Muscle layer of duodenum (tissue), 2 donors: ENCODE measurements around the gene ELFN1.

ENCODE experiments used
- H3K27ac ChIP-seq: one replicate; pipeline ENCODE4 v1.7.0; 2013; ENCODE audit warnings: mild to moderate bottlenecking, low read length
- H3K27me3 ChIP-seq: one replicate; pipeline ENCODE4 v1.7.0; 2013; ENCODE audit warnings: low read depth, mild to moderate bottlenecking, control low read depth, low read length
- H3K36me3 ChIP-seq, 2 donors: one replicate each; pipeline ENCODE4 v1.7.0; 2013; ENCODE audit warnings: low read length in 2 of 2, control low read depth in 1 of 2, mild to moderate bottlenecking in 1 of 2; ENCODE audit not compliant: insufficient read depth in 2 of 2, control insufficient read depth in 1 of 2
- H3K4me1 ChIP-seq, 2 donors: one replicate each; pipeline ENCODE4 v1.7.0; 2013; ENCODE audit warnings: low read length in 2 of 2, mild to moderate bottlenecking in 2 of 2, control low read depth in 1 of 2, moderate library complexity in 1 of 2; ENCODE audit not compliant: insufficient read depth in 2 of 2, control insufficient read depth in 1 of 2
- H3K4me3 ChIP-seq, 2 donors: one replicate each; pipeline ENCODE4 v1.7.0; 2013; ENCODE audit warnings: low read length in 2 of 2, low read depth in 1 of 2, mild to moderate bottlenecking in 1 of 2
- H3K9me3 ChIP-seq, 2 donors: one replicate each; pipeline ENCODE4 v1.7.0; 2013; ENCODE audit warnings: low read length in 2 of 2, control low read depth in 1 of 2, mild to moderate bottlenecking in 1 of 2; ENCODE audit not compliant: control insufficient read depth in 1 of 2
- donor health status: healthy.

The ELFN1 gene

DNA sequence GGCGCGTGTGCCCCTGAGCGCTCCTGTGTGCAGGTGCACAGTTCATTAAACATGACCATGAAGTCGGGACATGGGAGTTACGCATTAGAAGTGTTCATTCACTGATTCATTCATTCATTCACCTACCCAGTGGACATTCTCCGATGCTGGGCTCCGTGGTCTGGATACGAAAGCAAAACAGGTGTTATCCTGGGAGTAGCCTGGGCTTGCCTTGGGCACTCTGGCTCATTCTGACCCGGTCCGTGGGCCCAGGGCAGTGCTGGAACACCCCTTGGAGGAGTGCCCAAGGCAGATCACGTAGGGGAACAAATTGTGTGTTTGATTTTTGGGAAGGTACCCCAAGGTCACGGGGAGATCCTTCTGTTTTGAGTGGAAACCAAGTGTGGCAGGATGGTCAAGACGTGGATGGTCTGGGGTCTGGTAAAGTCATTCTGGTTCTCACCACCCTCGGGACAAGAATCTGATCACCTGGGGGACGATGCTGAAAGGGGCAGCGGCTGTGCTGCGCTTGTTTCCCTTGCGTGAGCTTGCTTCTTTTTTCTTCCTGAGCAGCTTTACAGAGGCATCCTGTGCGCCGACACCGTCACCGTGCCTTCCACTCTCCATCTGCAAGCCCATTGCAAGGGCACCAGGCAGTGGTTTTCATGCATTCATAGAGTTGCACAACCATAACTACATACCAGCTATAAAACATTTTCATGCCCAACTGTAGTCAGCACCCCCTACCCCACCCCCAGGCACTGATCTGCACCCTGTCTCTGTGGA is 10.1 kb downstream of the ELFN1 start:
- no peaks in the 10 kb centered on the region for H3K27me3 ChIP-seq
- peaks cover 4 to 20% of the 10 kb centered on the region in 2 donors for H3K9me3 ChIP-seq
- no peak overlapping the region for H3K4me3 ChIP-seq
- no peaks in the 10 kb centered on the region for H3K36me3 ChIP-seq
- no peaks in the 10 kb centered on the region for H3K4me1 ChIP-seq
- H3K27ac ChIP-seq, result no peak overlapping the region

DNA sequence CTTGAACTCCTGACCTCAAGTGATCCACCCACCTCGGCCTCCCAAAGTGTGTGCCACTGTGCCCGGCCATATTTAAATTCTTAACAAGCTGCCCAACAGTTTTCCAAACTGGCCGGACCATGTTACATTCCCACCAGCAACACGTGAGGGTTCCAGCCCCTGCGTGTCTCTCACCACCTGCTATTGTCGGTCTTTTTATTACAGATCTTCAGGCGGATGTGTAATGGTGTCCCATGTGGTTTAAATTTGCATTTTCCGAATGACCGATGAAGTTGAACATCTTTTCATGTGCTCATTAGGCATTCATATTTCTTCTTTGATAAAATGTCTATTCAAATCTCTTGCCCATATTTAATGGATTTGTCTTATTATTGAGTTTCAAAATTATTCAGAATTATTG is 11.5 kb downstream of the ELFN1 start:
- Histone ChIP-seq H3K27ac (no peak overlapping the region), H3K9me3 (peaks cover 4 to 22% of the 10 kb centered on the region in 2 donors), H3K27me3 (no peaks in the 10 kb centered on the region), H3K36me3 (no peaks in the 10 kb centered on the region), H3K4me1 (no peaks in the 10 kb centered on the region), H3K4me3 (no peak overlapping the region)

DNA sequence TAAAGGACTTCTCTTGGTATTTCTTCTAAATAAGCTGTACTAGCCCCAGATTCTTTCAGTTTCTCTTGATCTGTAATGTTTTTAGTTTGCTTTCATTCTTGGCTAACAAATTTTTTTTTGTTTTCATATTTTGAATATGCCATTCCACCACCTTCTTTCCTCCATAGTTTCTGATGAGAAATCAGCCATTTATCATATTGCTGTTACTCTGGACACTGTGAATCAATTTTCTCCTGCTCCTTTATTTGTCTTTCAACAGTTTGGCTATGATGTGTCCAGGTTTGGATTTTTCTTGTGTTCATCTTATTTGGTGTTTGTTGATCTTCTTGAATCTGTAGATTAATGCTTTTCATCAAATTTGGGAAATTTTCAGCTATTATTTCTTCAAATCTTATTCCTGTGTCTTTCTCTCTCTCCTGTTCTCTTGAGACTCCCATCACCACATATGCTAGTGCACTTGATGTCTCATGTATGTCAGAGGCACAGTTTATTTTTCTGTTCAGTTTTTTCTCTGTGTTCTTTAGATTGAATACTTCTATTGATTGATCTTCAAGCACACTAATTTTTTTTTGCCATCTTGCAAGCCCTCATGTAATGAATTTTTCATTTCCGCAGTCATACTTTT is 15.0 kb downstream of the ELFN1 start:
- Histone ChIP-seq H3K27ac (no peak overlapping the region), H3K9me3 (peaks cover 4 to 22% of the 10 kb centered on the region in 2 donors), H3K4me1 (no peaks in the 10 kb centered on the region), H3K4me3 (no peak overlapping the region), H3K27me3 (no peaks in the 10 kb centered on the region), H3K36me3 (no peaks in the 10 kb centered on the region)

DNA sequence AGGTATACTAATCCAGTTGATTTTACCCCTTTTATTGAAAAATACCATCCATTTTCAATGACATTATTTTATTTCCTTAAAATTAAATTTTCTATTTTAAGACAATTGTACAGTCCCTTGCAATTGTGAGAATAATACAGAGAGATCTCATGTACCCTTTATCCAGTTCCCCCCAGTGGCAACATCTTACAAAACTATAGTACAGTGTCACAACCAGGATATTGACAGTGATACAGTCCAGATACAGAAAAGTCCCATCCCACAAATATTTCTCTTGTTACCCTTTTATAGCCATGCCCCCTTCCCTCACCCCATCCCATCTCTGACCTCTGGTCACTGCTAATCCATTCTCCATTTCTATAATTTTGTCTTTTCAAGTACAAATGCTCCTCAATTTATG is 18.5 kb downstream of the ELFN1 start:
- no peak overlapping the region for H3K27ac ChIP-seq
- no peaks in the 10 kb centered on the region for H3K36me3 ChIP-seq
- H3K27me3 ChIP-seq, result no peaks in the 10 kb centered on the region
- peaks cover 0 to 9% of the 10 kb centered on the region in 2 donors for H3K4me1 ChIP-seq
- peaks cover 4 to 15% of the 10 kb centered on the region in 2 donors for H3K9me3 ChIP-seq
- H3K4me3 ChIP-seq, result no peak overlapping the region

DNA sequence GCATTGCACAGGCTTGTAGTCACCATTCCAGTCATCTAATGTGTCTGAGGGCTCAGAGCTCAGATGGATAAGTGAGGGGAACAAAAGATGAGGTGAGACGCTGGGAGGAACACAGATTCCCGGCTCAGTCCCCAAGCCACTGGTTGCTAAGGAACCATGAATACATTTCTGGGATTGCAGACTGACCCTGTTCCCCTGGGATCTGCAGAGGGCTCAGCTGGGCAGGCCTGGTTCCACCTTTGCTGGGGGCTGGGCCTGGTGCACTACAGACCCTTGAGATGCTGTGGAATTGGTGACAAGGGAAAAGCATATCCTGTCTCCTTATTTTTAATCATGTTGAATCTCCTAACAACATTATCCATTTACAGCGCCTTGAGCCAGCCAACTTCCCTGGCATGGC is 19.2 kb downstream of the ELFN1 start:
- H3K4me3 ChIP-seq, result no peak overlapping the region
- peaks cover 4 to 9% of the 10 kb centered on the region in 2 donors for H3K9me3 ChIP-seq
- H3K27me3 ChIP-seq, result no peaks in the 10 kb centered on the region
- no peak overlapping the region for H3K27ac ChIP-seq
- H3K36me3 ChIP-seq, result no peaks in the 10 kb centered on the region
- H3K4me1 ChIP-seq, result peaks cover 0 to 9% of the 10 kb centered on the region in 2 donors

DNA sequence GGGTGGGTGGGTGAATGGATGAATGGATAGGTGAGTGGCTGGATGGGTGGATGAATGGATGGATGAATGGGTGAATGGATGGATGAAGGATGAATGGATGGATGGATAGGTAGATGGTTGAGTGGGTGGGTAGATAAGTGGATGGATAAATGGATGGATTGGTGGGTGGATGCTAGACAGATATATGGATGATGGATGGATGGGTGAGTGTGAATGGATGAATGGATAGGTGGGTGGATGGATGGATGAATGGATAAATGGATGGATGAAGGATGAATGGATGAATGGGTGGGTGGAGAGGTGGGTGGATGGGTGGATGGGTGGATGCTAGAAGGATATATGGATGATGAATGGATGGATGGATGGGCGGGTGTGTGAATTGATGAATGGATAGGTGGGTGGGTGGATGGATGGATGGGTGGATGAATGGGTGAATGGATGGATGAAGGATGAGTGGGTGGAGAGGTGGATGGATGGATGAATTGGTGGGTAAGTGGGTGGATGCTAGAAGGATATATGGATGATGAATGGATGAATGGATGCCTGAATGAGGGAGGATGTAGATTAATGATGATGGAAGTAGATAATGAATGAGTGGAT is 20.4 kb downstream of the ELFN1 start:
- Histone ChIP-seq H3K4me1 (peaks cover 0 to 9% of the 10 kb centered on the region in 2 donors), H3K27ac (no peak overlapping the region), H3K36me3 (no peaks in the 10 kb centered on the region), H3K9me3 (no peaks in the 10 kb centered on the region), H3K27me3 (no peaks in the 10 kb centered on the region), H3K4me3 (no peak overlapping the region)

DNA sequence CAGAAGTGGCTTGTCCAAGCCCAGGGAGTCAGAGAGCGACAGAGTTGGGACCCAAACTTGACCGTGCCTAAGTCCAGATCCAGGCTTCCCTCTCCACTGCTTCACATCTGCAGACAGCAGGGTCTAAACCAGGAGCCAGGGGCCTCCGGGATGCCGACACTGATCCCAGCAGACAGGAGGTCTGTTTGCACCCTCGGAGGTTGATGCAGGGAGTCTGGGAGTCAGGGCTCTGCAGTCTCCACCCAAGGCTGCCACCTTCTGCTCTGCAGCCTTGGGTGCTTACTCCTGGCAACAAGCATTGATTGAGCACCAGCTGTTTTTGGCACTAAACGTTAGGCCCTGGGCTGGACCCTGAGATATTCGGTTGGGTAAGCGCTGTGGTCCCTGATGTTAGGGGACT is 21.0 kb downstream of the ELFN1 start:
- Histone ChIP-seq H3K36me3 (no peaks in the 10 kb centered on the region), H3K4me3 (no peak overlapping the region), H3K27me3 (no peaks in the 10 kb centered on the region), H3K9me3 (no peaks in the 10 kb centered on the region), H3K27ac (no peak overlapping the region), H3K4me1 (peaks cover 0 to 9% of the 10 kb centered on the region in 2 donors)

- Histone ChIP-seq H3K4me3 (no peak overlapping the region), H3K27me3 (no peaks in the 10 kb centered on the region), H3K9me3 (no peaks in the 10 kb centered on the region), H3K27ac (no peak overlapping the region), H3K4me1 (peaks cover 0 to 9% of the 10 kb centered on the region in 2 donors), H3K36me3 (no peaks in the 10 kb centered on the region)
Observed at GRCh38 chr7:1691601-1692514, 21.8 kb downstream of the ELFN1 start.

DNA sequence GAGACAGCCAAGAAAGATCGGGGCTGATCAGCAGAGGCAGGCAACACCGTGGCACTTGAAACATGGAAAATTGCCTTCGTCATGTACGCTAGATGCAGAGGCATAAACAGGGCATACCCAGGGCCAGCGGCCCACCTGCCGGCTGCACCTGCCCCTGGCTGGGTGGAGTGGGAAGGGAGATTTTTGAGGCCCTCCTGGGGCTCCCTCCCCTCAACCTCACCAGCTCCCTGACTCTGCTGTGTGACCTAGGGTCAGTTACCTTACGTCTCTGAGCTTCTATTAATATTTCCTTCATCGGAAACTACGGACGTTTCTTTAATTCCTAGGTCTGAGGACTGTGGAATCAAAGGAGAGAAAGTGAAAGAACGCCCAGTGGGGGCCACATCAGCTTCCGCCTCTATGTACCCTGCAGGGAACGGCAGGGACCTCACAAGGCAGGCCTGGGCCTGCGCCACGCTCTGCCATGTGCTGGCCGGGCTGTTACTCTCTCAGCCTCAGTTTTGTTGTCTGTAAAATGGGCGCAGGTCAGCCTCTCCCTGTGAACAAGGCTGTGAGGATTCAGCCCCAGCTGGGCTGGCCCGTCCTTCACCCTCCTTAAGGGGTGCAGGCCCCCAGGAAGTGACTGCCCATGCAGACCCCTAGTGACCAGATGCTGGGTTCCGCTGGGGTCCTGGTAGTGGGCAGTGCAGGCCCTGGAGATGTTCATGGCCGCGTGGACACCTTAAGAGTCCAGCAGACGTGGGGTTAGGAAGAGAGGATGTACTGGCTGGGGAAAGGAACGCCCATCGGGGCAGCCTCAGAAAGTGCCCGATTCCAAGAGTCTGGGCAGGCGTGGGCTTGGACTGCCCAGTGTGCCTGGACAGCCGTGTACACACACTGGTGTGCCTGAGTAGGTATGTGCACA is 22.7 kb downstream of the ELFN1 start:
- peaks cover 0 to 9% of the 10 kb centered on the region in 2 donors for H3K4me1 ChIP-seq
- no peaks in the 10 kb centered on the region for H3K9me3 ChIP-seq
- H3K27me3 ChIP-seq, result no peaks in the 10 kb centered on the region
- H3K27ac ChIP-seq, result no peak overlapping the region
- H3K4me3 ChIP-seq, result no peak overlapping the region
- no peaks in the 10 kb centered on the region for H3K36me3 ChIP-seq

- Histone ChIP-seq H3K4me3 (no peak overlapping the region), H3K36me3 (no peaks in the 10 kb centered on the region), H3K4me1 (peaks cover 0 to 9% of the 10 kb centered on the region in 2 donors), H3K27me3 (no peaks in the 10 kb centered on the region), H3K9me3 (no peaks in the 10 kb centered on the region), H3K27ac (no peak overlapping the region)
Observed at GRCh38 chr7:1693419-1693990, 23.4 kb downstream of the ELFN1 start.
